K562 (cell line): ENCODE results near the gene MPZL1. TPM values are rescaled to one million over a fixed set of nuclear protein-coding genes. Genes with fewer than 3 reads are reported as not detected.
A peak's percentile ranks its signal among the peaks of the same experiment; 100 is the strongest.

ENCODE experiments used
- CREBBP ChIP-seq: IDR thresholded peaks from one replicate; pipeline ENCODE4 v1.6.1; 2012; ENCODE audit warnings: low read depth, mild to moderate bottlenecking, control low read depth, inconsistent platforms, low read length
- GATAD2B ChIP-seq: fragments of 450-650 bp; IDR thresholded peaks from 2 replicates; pipeline ENCODE4 v1.6.1; 2017; ENCODE audit warnings: mild to moderate bottlenecking, borderline replicate concordance
- IFI16 ChIP-seq: fragments of 250-450 bp; sonication (Bioruptor Pico); IDR thresholded peaks from 2 replicates; pipeline ENCODE4 v2.1.2; 2022; ENCODE audit warnings: mild to moderate bottlenecking, inconsistent platforms
- NFIX ChIP-seq: fragments of 250-450 bp; sonication (Bioruptor Pico); IDR thresholded peaks from 2 replicates; pipeline ENCODE4 v1.4.0; 2020; ENCODE audit warnings: low read depth, mild to moderate bottlenecking, moderate library complexity
- NR2C1 ChIP-seq, 2 experiments: fragments of 450-650 bp; IDR thresholded peaks; 2 replicates each; pipeline ENCODE4 v1.6.1; 2017; ENCODE audit warnings: mild to moderate bottlenecking in 2 of 2, antibody characterized with exemption in 1 of 2, inconsistent platforms in 1 of 2, missing compliant biosample characterization in 1 of 2, missing genetic modification characterization in 1 of 2
- POLR2G ChIP-seq: fragments of 200-400 bp; formaldehyde crosslinking; IDR thresholded peaks from 2 replicates; pipeline ENCODE4 v1.6.1; 2017; ENCODE audit warnings: low read depth, mild to moderate bottlenecking, antibody characterized with exemption, low read length, moderate library complexity
- RBM17 ChIP-seq: fragments of 200-400 bp; formaldehyde crosslinking; IDR thresholded peaks from 2 replicates; pipeline ENCODE4 v1.6.1; 2017; ENCODE audit warnings: low read depth, mild to moderate bottlenecking, low read length, borderline replicate concordance
- TRIM28 ChIP-seq: fragments of 450-650 bp; IDR thresholded peaks from 2 replicates; pipeline ENCODE4 v1.6.1; 2017
- ZNF551 ChIP-seq: fragments of 250-450 bp; sonication (Bioruptor Pico); IDR thresholded peaks from 2 replicates; pipeline ENCODE4 v1.5.0; 2021; ENCODE audit warnings: mild to moderate bottlenecking, moderate library complexity
- ZNF586 ChIP-seq: fragments of 450-650 bp; formaldehyde crosslinking; conservative IDR thresholded peaks from 2 replicates; pipeline ENCODE4 v1.4.0; 2020; ENCODE audit warnings: mild to moderate bottlenecking, moderate library complexity
- ZNF668 ChIP-seq: fragments of 250-450 bp; sonication (Bioruptor Pico); IDR thresholded peaks from 2 replicates; pipeline ENCODE4 v1.8.0; 2022; ENCODE audit warnings: mild to moderate bottlenecking, inconsistent platforms
- ZNF778 ChIP-seq: fragments of 450-650 bp; formaldehyde crosslinking; IDR thresholded peaks from 2 replicates; pipeline ENCODE4 v1.4.0; 2020; ENCODE audit warnings: mild to moderate bottlenecking, moderate library complexity
- ZNF79 ChIP-seq: fragments of 250-450 bp; sonication (Bioruptor Pico); IDR thresholded peaks from 2 replicates; pipeline ENCODE4 v1.4.0; 2020; ENCODE audit warnings: low read depth, mild to moderate bottlenecking, moderate library complexity
- polyA plus RNA-seq, 8 experiments: library from polyadenylated mRNA; depleted of rRNA in 4 of 8; stranded (reverse) in 5 of 8; unstranded in 3 of 8; fragments of >200 nt; fragmentation: Nextera tagmentation in 2 of 8; fragmentation: Illumina TruSeq in 1 of 8; extraction: Ambion mirVana in 2 of 8; extraction: Trizol in 1 of 8; gene quantifications; 2 replicates each; pipeline versions ENCODE4 v1.2.1 to v1.2.3, GENCODE V29; 2011 to 2014; ENCODE audit warnings: inconsistent platforms in 1 of 8, missing spikeins in 1 of 8
- total RNA-seq, 7 experiments: library from RNA; depleted of rRNA in 6 of 7; stranded (reverse); fragments of >200 nt in 6 of 7; fragmentation: Illumina TruSeq in 2 of 7; extraction: Trizol in 2 of 7; gene quantifications; 2 replicates each; pipeline versions ENCODE4 v1.2.1 to v1.2.3, GENCODE V29; 2011 to 2021; ENCODE audit warnings: low replicate concordance in 1 of 7
- TF ChIP-seq, protein P1 (sequence below): IDR thresholded peaks from 2 replicates; pipeline ENCODE4 v1.6.1; 2014; ENCODE audit warnings: antibody characterized with exemption
- TF ChIP-seq, protein P2 (sequence below): fragments of 450-650 bp; formaldehyde crosslinking; IDR thresholded peaks from 2 replicates; pipeline ENCODE4 v1.4.0; 2022; ENCODE audit warnings: mild to moderate bottlenecking, moderate library complexity
- TF ChIP-seq, protein P3 (sequence below): fragments of 250-450 bp; sonication (Bioruptor Pico); IDR thresholded peaks from 2 replicates; pipeline ENCODE4 v1.8.0; 2021; ENCODE audit warnings: borderline replicate concordance, mild to moderate bottlenecking, moderate library complexity; ENCODE audit not compliant: poor library complexity, severe bottlenecking

MPZL1 gene
- total and polyA plus RNA-seq, 9 of the 15 experiments (the other 6 are each of a cell fraction or from before 2014, with no cell fraction given) = 14.5 to 153 (median 66.5) TPM

DNA sequence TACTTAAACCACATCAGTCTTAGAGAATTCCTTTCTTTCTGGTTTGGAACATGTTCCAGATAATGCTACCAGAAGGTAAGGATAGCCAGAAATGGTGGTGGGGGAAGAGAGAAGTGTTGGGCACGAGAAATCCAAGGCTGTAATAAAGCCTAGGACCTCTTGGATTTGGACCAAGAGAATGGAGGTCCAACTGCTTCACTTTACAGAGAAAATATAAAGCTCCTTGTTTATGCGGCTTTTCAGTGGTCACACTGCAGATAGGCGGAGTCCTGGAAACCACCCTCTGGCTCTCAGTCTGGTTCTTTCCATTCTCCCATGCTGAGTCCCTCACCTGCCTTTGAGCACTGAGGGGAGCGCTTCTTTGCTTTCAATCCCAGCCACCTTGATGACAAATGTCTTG lies 104.3 kb downstream of the MPZL1 start (continued):
- TF ChIP-seq, protein P1, sequence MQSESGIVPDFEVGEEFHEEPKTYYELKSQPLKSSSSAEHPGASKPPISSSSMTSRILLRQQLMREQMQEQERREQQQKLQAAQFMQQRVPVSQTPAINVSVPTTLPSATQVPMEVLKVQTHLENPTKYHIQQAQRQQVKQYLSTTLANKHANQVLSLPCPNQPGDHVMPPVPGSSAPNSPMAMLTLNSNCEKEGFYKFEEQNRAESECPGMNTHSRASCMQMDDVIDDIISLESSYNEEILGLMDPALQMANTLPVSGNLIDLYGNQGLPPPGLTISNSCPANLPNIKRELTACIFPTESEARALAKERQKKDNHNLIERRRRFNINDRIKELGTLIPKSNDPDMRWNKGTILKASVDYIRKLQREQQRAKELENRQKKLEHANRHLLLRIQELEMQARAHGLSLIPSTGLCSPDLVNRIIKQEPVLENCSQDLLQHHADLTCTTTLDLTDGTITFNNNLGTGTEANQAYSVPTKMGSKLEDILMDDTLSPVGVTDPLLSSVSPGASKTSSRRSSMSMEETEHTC = no peak
- TF ChIP-seq ZNF79 (0 out of 2 replicates have a peak, but pooled peaks have one; percentile 17), ZNF668 (CRISPR knock-in tag) (peak; percentile 35; the same call in 1 of the 2 replicates), ZNF586 (no peak), CREBBP (no peak), RBM17 (no peak), NR2C1 (IDR thresholded peaks at IDR 0.05) (no peak), NR2C1 (tag; IDR thresholded peaks at IDR 0.05) (no peak), ZNF551 (CRISPR knock-in tag) (no peak), GATAD2B (no peak), NFIX (CRISPR knock-in tag) (no peak), ZNF778 (CRISPR knock-in tag) (no peak), POLR2G (peak; percentile 4; the same call in 1 of the 2 replicates), IFI16 (CRISPR knock-in tag) (no peak), TRIM28 (no peak)
- TF ChIP-seq, protein P2, sequence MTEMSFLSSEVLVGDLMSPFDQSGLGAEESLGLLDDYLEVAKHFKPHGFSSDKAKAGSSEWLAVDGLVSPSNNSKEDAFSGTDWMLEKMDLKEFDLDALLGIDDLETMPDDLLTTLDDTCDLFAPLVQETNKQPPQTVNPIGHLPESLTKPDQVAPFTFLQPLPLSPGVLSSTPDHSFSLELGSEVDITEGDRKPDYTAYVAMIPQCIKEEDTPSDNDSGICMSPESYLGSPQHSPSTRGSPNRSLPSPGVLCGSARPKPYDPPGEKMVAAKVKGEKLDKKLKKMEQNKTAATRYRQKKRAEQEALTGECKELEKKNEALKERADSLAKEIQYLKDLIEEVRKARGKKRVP = 0 out of 2 replicates have a peak, but pooled peaks have one; percentile 26
- TF ChIP-seq, protein P3, sequence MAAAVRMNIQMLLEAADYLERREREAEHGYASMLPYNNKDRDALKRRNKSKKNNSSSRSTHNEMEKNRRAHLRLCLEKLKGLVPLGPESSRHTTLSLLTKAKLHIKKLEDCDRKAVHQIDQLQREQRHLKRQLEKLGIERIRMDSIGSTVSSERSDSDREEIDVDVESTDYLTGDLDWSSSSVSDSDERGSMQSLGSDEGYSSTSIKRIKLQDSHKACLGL = no peak
